GM12864 (cell line): ENCODE measurements around the gene PDE4D.

ENCODE experiments used
- DNase-seq: peaks from one replicate; pipeline ENCODE4 v3.0.0-alpha.2; 2011; ENCODE audit warnings: low read depth
- H3K4me3 ChIP-seq: 2 replicates; pipeline ENCODE4 v1.5.1; 2011; ENCODE audit warnings: mild to moderate bottlenecking, low read depth, low read length, control low read depth
- CTCF ChIP-seq: IDR thresholded peaks from 2 replicates; pipeline ENCODE4 v1.5.1; 2011; ENCODE audit warnings: low read depth, mild to moderate bottlenecking, moderate library complexity, low read length, control low read depth, inconsistent platforms; ENCODE audit errors: missing control alignments

The PDE4D gene

GRCh38 chr5:59090323-59090722 lies 803.2 kb downstream of the PDE4D start:
- no peak for TF ChIP-seq CTCF
- no peak overlapping the region for H3K4me3 ChIP-seq
- no peak for DNase-seq

GRCh38 chr5:59089767-59090166 lies 803.8 kb downstream of the PDE4D start:
- no peak for TF ChIP-seq CTCF
- H3K4me3 ChIP-seq: no peak overlapping the region

GRCh38 chr5:59088546-59088945 lies 805.0 kb downstream of the PDE4D start:
- no peak for TF ChIP-seq CTCF
- no peak for DNase-seq
- H3K4me3 ChIP-seq: no peak overlapping the region

More at GRCh38 chr5:59089767-59090166, 803.8 kb downstream of the PDE4D start:
- no peak for DNase-seq

- no peak overlapping the region for H3K4me3 ChIP-seq
- no peak for TF ChIP-seq CTCF
- no peak for DNase-seq
Observed at GRCh38 chr5:59086024-59086423, 807.5 kb downstream of the PDE4D start.

DNA sequence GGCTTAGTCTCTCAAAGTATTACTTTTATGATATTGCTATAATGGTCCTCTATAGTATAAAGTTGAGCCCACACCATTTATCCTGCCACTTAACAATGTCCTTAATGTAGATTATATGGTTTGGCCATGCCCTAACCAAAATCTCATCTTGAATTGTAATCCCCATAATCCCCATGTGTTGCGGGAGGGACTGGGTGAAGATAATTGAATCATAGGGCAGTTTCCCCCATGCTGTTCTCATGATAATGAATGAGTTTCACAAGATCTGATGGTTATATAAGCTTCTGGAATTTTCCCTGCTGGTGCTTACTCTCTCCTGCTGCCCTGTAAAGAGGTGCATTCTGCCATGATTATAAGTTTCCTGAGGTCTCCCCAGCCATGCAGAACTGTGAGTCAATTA lies 811.8 kb downstream of the PDE4D start:
- DNase-seq: no peak
- no peak for TF ChIP-seq CTCF
- H3K4me3 ChIP-seq: no peak overlapping the region

GRCh38 chr5:59079622-59080620 lies 813.6 kb downstream of the PDE4D start:
- DNase-seq: no peak
- no peak overlapping the region for H3K4me3 ChIP-seq
- no peak for TF ChIP-seq CTCF
